Measurements from ENCODE around the gene CYCS.

The CYCS gene

GRCh38 chr7:25093268-25093826, 31.7 kb downstream of the CYCS start:
- Histone ChIP-seq H3K9ac (ENCODE audit: low read length) (no peak overlapping the region), H3K4me2 (ENCODE audit: low read length) (peak overlapping the region; percentile 55)

GRCh38 chr7:25091779-25092178, 33.3 kb downstream of the CYCS start:
- H4K20me1 ChIP-seq (ENCODE audit: insufficient read depth, low read length) = no peaks in the 10 kb centered on the region
- no peaks in the 10 kb centered on the region for H3K79me2 ChIP-seq (ENCODE audit: insufficient read depth, low read length)
- H3K9ac ChIP-seq (ENCODE audit: low read length) = no peak overlapping the region
- H2AFZ ChIP-seq (ENCODE audit: low read length) = no peak overlapping the region
- no peak overlapping the region for H3K4me3 ChIP-seq (ENCODE audit: low read depth, low read length, poor library complexity, severe bottlenecking)
- H3K4me2 ChIP-seq (ENCODE audit: low read length) = peak overlapping the region; percentile 22; the same call in 1 of the 2 replicates
- no peaks in the 10 kb centered on the region for H3K27me3 ChIP-seq (ENCODE audit: insufficient read depth, low read length)
- H3K4me1 ChIP-seq (ENCODE audit: insufficient read depth, low read length, severe bottlenecking) = peaks cover 61% of the 10 kb centered on the region
- no peaks in the 10 kb centered on the region for H3K9me2 ChIP-seq (ENCODE audit: low read depth, low read length)
- peak overlapping the region; percentile 3 for H3K27ac ChIP-seq (ENCODE audit: low read depth, low read length, poor library complexity, severe bottlenecking)
- no peaks in the 10 kb centered on the region for H3K36me3 ChIP-seq (ENCODE audit: insufficient read depth, low read length)
- TF ChIP-seq EZH2 (IDR thresholded peaks at IDR 0.05; ENCODE audit: borderline replicate concordance, low read length) (no peak), CTCF (IDR thresholded peaks at IDR 0.05; ENCODE audit: low read length) (no peak)
- H3F3A ChIP-seq (ENCODE audit: insufficient read depth, low read length) = no peaks in the 10 kb centered on the region
- H3K9me3 ChIP-seq (ENCODE audit: low read length) = no peaks in the 10 kb centered on the region

More at GRCh38 chr7:25093268-25093826, 31.7 kb downstream of the CYCS start:
- H3K27ac ChIP-seq (ENCODE audit: low read depth, low read length, poor library complexity, severe bottlenecking) = peak overlapping the region; percentile 6
- TF ChIP-seq EZH2 (IDR thresholded peaks at IDR 0.05; ENCODE audit: borderline replicate concordance, low read length) (no peak), CTCF (IDR thresholded peaks at IDR 0.05; ENCODE audit: low read length) (peak; percentile 99)
- no peaks in the 10 kb centered on the region for H3K36me3 ChIP-seq (ENCODE audit: insufficient read depth, low read length)
- H4K20me1 ChIP-seq (ENCODE audit: insufficient read depth, low read length) = no peaks in the 10 kb centered on the region
- no peak overlapping the region for H3K4me3 ChIP-seq (ENCODE audit: low read depth, low read length, poor library complexity, severe bottlenecking)
- H3K4me1 ChIP-seq (ENCODE audit: insufficient read depth, low read length, severe bottlenecking) = peaks cover 49% of the 10 kb centered on the region
- no peaks in the 10 kb centered on the region for H3K9me3 ChIP-seq (ENCODE audit: low read length)
- H2AFZ ChIP-seq (ENCODE audit: low read length) = no peak overlapping the region
- no peaks in the 10 kb centered on the region for H3K27me3 ChIP-seq (ENCODE audit: insufficient read depth, low read length)
- H3K79me2 ChIP-seq (ENCODE audit: insufficient read depth, low read length) = no peaks in the 10 kb centered on the region
- no peaks in the 10 kb centered on the region for H3K9me2 ChIP-seq (ENCODE audit: low read depth, low read length)
- no peaks in the 10 kb centered on the region for H3F3A ChIP-seq (ENCODE audit: insufficient read depth, low read length)

GRCh38 chr7:25091176-25091575, 33.9 kb downstream of the CYCS start:
- H3K4me1 ChIP-seq (ENCODE audit: insufficient read depth, low read length, severe bottlenecking) = peaks cover 63% of the 10 kb centered on the region
- no peaks in the 10 kb centered on the region for H3K36me3 ChIP-seq (ENCODE audit: insufficient read depth, low read length)
- H3F3A ChIP-seq (ENCODE audit: insufficient read depth, low read length) = no peaks in the 10 kb centered on the region
- H3K9me2 ChIP-seq (ENCODE audit: low read depth, low read length) = no peaks in the 10 kb centered on the region
- H3K79me2 ChIP-seq (ENCODE audit: insufficient read depth, low read length) = no peaks in the 10 kb centered on the region
- H2AFZ ChIP-seq (ENCODE audit: low read length) = no peak overlapping the region
- H3K9me3 ChIP-seq (ENCODE audit: low read length) = no peaks in the 10 kb centered on the region
- H3K9ac ChIP-seq (ENCODE audit: low read length) = no peak overlapping the region
- no peak for TF ChIP-seq EZH2 (IDR thresholded peaks at IDR 0.05; ENCODE audit: borderline replicate concordance, low read length)
- no peak for TF ChIP-seq CTCF (IDR thresholded peaks at IDR 0.05; ENCODE audit: low read length)
- H3K4me3 ChIP-seq (ENCODE audit: low read depth, low read length, poor library complexity, severe bottlenecking) = no peak overlapping the region
- no peak overlapping the region for H3K27ac ChIP-seq (ENCODE audit: low read depth, low read length, poor library complexity, severe bottlenecking)
- H4K20me1 ChIP-seq (ENCODE audit: insufficient read depth, low read length) = no peaks in the 10 kb centered on the region
- no peaks in the 10 kb centered on the region for H3K27me3 ChIP-seq (ENCODE audit: insufficient read depth, low read length)
- H3K4me2 ChIP-seq (ENCODE audit: low read length) = no peak overlapping the region
